Measurements from ENCODE around the gene GALT. TPM values are rescaled to one million over a fixed set of nuclear protein-coding genes. Genes with fewer than 3 reads are reported as not detected.

GALT gene
- total and polyA plus RNA-seq, 2 of the 13 experiments (the other 11 are each of a cell fraction or from before 2014, with no cell fraction given): 40.4 to 46.3 TPM

DNA sequence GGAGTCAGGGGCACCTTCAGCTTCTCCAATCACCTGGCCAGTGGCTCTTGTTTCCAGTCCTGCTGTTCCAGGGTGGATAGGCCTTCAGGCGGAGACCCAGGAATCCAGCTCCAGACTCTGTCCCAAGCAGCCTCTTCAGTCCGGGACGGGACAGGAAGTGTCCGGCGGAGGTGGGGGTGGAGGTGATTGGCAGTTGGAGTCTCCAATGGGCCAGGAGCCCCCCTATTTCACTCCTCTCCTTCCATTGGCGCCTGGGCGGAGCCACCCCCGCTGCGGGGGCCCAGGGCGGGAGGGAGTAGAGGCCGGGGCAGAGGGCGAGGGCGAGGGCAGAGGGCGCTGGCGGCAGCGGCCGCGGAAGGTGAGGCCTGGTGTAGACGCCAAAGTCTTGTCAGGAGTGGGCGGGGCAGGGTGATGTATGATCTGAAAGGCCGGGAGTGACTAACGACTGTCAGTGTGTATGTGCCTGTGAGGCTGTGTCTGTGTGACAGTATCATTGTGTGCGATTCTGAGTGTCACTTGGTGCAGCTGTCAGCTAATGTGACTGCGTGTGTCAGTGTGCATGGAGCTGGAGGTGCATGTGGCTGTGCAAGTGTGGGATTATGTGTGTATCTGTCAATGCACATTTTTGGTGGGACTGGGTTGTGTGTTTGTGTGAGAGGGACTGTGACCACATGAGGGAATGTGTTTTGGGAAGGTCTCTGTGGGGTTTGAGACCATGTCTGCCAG, 5.6 kb downstream of the GALT start, which contains the start of gene IL11RA (continued):
- TF ChIP-seq ZNF543 (CRISPR knock-in tag; IDR thresholded peaks at IDR 0.05): 0 out of 2 replicates have a peak, but pooled peaks have one; percentile 23
- TF ChIP-seq RFX5 (IDR thresholded peaks at IDR 0.05; ENCODE audit: low read depth, low read length): no peak
- TF ChIP-seq ZNF567 (CRISPR knock-in tag; IDR thresholded peaks at IDR 0.05; ENCODE audit: borderline replicate concordance): no peak
- no peak for TF ChIP-seq ZNF616 (CRISPR knock-in tag; IDR thresholded peaks at IDR 0.05; ENCODE audit: low read depth)
- TF ChIP-seq, protein P1, sequence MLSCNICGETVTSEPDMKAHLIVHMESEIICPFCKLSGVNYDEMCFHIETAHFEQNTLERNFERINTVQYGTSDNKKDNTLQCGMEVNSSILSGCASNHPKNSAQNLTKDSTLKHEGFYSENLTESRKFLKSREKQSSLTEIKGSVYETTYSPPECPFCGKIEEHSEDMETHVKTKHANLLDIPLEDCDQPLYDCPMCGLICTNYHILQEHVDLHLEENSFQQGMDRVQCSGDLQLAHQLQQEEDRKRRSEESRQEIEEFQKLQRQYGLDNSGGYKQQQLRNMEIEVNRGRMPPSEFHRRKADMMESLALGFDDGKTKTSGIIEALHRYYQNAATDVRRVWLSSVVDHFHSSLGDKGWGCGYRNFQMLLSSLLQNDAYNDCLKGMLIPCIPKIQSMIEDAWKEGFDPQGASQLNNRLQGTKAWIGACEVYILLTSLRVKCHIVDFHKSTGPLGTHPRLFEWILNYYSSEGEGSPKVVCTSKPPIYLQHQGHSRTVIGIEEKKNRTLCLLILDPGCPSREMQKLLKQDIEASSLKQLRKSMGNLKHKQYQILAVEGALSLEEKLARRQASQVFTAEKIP (CRISPR knock-in tag; IDR thresholded peaks at IDR 0.05; ENCODE audit: borderline replicate concordance): no peak
- TF ChIP-seq YEATS2 (CRISPR knock-in tag; IDR thresholded peaks at IDR 0.05; ENCODE audit: borderline replicate concordance): no peak; the same call in 1 of the 2 replicates
- TF ChIP-seq ZNF788 (CRISPR knock-in tag; IDR thresholded peaks at IDR 0.05; ENCODE audit: borderline replicate concordance): peak; percentile 80; the same call in 1 of the 2 replicates
- no peak for TF ChIP-seq ZNF225 (CRISPR knock-in tag; IDR thresholded peaks at IDR 0.05)
- TF ChIP-seq ZNF83 (CRISPR knock-in tag; IDR thresholded peaks at IDR 0.05; ENCODE audit: borderline replicate concordance): no peak
- no peak for TF ChIP-seq ZNF30 (CRISPR knock-in tag; IDR thresholded peaks at IDR 0.05)
- peak; percentile 43; the same call in 1 of the 2 replicates for TF ChIP-seq HMGXB3 (CRISPR knock-in tag; IDR thresholded peaks at IDR 0.05; ENCODE audit: borderline replicate concordance)
- no peak for TF ChIP-seq SATB2 (CRISPR knock-in tag; IDR thresholded peaks at IDR 0.05)
- no peak; the same call in 1 of the 2 replicates for TF ChIP-seq ZSCAN25 (CRISPR knock-in tag; IDR thresholded peaks at IDR 0.05)
- TF ChIP-seq SCMH1 (CRISPR knock-in tag; IDR thresholded peaks at IDR 0.05; ENCODE audit: borderline replicate concordance): no peak
- TF ChIP-seq ZNF589 (CRISPR knock-in tag; conservative IDR thresholded peaks at IDR 0.05): 0 out of 2 replicates have a peak, but pooled peaks have one; percentile 84
- peak; percentile 60; the same call in 1 of the 2 replicates for TF ChIP-seq ZNF451 (CRISPR knock-in tag; IDR thresholded peaks at IDR 0.05)
- TF ChIP-seq ARID3A (IDR thresholded peaks at IDR 0.05; ENCODE audit: low read depth, low read length): 0 out of 2 replicates have a peak, but pooled peaks have one; percentile 29
- TF ChIP-seq JDP2 (CRISPR knock-in tag; IDR thresholded peaks at IDR 0.05; ENCODE audit: borderline replicate concordance): no peak; the same call in 1 of the 2 replicates
- no peak for TF ChIP-seq MAFF (IDR thresholded peaks at IDR 0.05; ENCODE audit: low read depth, low read length)
- peak; percentile 39 for TF ChIP-seq PPARG (CRISPR knock-in tag; conservative IDR thresholded peaks at IDR 0.05)
- TF ChIP-seq MAFG (CRISPR knock-in tag; IDR thresholded peaks at IDR 0.05): no peak
- no peak for TF ChIP-seq HOXA7 (CRISPR knock-in tag; IDR thresholded peaks at IDR 0.05)
- TF ChIP-seq ZNF431 (CRISPR knock-in tag; IDR thresholded peaks at IDR 0.05; ENCODE audit: borderline replicate concordance, low read depth): peak; percentile 80; the same call in 1 of the 2 replicates

Measured in HepG2 (cell line).